ENCODE data around the gene C22orf15. TPM values are rescaled to one million over a fixed set of nuclear protein-coding genes. Genes with fewer than 3 reads are reported as not detected.

C22orf15 gene
- polyA plus RNA-seq, 3 donors: 0.12 TPM; not detected in 2

- WGBS, 3 donors: 0 to 2% (median 1%) methylated on average over 50 to 63 of the region's 63 CpGs
These were observed 5.1 kb downstream of the C22orf15 start, which contains the start of gene CHCHD10 for GRCh38 chr22:23767673-23768548. Gene CHCHD10, minus strand, starts transcription at chr22:23767972. Its CDS starts 98 bp downstream, at chr22:23767874.

DNA sequence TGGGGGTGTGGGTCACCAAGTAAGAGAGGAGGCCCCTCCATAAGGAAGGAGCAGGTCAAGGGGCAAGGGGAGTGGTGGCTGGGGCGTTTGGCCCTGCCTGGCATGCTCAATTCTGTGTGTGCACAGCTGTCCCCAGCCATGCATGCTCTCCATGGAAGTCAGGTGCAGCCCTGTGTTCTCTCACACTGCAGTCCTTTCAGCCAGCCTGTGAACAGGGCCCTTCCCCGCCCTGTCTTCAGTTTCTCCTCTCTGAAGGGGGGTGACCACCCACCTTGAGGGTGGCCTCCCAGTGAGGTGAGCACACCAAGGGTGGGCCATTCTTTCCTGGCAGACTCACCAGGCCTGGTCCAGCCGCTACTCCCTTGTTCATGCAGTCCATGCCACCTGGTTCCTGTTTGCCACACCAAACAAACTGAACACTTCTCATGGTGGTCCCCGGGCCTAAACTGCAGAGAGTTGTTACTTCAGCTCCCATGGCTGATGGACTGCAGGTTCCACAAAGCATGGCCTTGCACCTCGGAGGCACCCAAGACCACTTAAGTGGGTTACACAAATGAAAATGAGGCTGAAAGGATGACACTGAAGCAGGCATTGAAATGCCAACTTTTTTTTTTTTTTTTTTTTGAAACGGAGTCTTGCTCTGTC is 6.7 kb downstream of the C22orf15 start:
- no peak overlapping the region for H3K27ac ChIP-seq (ENCODE audit: low read depth, low read length)
- 64 to 69% (median 69%) methylated on average over 6 of the region's 6 CpGs for WGBS, 3 donors

More at GRCh38 chr22:23767673-23768548, 5.1 kb downstream of the C22orf15 start, which contains the start of gene CHCHD10:
- no peak within 1 kb of the TSS for H3K27ac ChIP-seq (ENCODE audit: low read depth, low read length)

- 12 to 24% (median 19%) methylated on average over 5 to 6 of the region's 6 CpGs for WGBS, 3 donors
- no peak overlapping the region for H3K27ac ChIP-seq (ENCODE audit: low read depth, low read length)
These were observed 9.5 kb downstream of the C22orf15 start for GRCh38 chr22:23772315-23772648.

GRCh38 chr22:23772649-23773473 is 10.1 kb downstream of the C22orf15 start, which contains the start of gene MMP11:
Gene MMP11, plus strand, starts transcription at chr22:23772849. Its CDS starts 22 bp downstream, at chr22:23772871.
- WGBS, 3 donors: 7 to 8% (median 7%) methylated on average over 59 to 79 of the region's 79 CpGs

GRCh38 chr22:23773483-23774113 is 10.8 kb downstream of the C22orf15 start:
- WGBS, 3 donors: 73 to 84% (median 75%) methylated on average over 7 of the region's 7 CpGs
- no peak overlapping the region for H3K27ac ChIP-seq (ENCODE audit: low read depth, low read length)

More at GRCh38 chr22:23772649-23773473, 10.1 kb downstream of the C22orf15 start, which contains the start of gene MMP11:
- no peak within 1 kb of the TSS for H3K27ac ChIP-seq (ENCODE audit: low read depth, low read length)

DNA sequence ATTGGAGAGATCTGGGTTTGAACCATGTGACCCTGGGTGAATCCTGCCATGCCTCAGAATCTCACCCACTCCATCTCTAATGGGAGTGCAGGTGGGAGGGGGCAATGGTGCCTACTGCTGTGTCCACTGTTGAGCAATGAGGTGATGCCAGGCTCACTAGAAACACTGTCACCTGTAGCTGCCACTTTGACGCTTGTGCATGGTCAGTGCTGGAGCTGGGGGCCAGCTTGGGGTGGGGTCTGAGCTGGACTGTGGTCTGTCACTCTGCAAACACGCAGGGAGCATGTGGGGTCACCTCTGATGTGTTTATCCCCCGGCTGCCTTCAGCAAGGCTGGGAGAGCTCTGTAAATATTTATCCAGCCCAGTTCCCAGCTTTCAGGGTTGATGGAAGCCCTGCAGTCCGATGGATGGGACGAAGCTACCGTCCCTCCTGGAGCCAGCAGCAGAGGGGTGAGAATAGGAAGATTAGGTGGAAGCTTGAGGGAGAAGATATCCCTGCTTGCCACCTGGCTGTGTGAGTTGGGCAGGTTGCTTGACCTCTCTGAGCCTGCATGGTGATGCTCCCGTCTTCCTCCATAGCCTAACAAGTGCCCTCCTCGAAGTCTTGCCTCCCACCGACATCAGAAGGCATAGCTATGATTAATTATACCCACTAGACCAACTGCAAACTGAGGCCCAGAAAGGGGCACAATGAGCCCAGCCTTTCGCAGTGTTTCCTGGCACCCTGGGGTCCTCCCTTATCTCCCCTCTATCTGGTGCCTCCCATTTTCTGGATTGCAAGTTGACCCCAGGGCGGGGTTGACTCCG is 11.5 kb downstream of the C22orf15 start:
- H3K27ac ChIP-seq (ENCODE audit: low read depth, low read length): no peak overlapping the region
- 60 to 77% (median 67%) methylated on average over 12 of the region's 12 CpGs for WGBS, 3 donors

DNA sequence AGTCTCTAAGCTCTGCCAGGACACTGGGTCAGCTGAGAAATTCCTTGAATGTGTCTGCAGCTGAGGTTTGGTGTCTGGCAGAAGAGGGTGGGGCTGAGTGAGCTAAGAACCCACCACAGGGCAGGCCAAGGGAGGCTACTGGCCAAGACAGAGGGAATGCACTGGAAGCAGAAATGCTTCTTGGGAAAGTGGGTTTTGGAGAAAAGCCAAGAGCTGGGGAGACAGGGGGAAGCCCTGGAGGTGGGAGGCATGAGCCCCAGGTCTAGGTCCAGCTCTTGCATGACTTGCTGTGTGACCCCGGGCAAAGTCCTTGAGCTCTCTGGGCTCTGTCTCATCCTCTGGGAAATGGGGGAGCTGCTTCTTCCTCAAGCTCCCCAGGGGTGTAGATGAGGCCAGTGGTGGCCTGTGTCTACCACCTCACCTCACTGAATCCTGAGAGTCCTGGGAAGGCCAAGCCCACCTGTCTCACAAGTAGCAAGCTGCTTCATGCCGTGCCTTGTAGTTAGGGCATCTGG is 12.2 kb downstream of the C22orf15 start:
- WGBS, 3 donors: 81 to 85% (median 82%) methylated on average over 2 of the region's 2 CpGs
- no peak overlapping the region for H3K27ac ChIP-seq (ENCODE audit: low read depth, low read length)

DNA sequence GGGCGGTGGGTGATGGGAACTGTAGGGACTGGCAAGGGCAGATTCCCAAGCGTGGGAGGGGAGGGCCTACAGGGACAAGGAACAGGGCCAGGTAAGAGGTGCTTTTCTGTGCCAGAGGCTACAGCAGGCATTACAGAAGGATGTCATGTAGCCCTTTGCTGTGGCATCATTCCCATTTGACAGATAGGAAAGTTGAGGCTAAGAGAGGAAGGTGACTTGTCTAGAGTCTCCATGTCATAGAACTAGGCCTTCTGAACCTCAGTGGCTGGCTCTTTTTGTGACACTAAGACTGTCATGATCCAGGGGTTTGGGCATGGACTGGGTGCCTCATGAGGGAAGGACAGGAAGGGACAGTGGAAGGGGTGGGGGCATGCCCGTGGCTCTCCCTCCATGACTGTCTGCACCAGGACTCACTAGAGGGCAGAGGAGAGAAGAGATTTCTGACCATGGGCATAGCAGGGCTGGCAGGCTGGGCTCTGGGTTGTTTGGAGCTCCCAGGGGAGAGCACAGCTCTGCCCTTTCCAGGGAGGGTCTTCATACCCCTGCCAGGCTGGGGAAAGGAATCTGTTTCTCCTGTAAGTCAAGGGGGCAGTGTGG is 13.1 kb downstream of the C22orf15 start:
- no peak overlapping the region for H3K27ac ChIP-seq (ENCODE audit: low read depth, low read length)
- 73 to 84% (median 77%) methylated on average over 3 of the region's 3 CpGs for WGBS, 3 donors

GRCh38 chr22:23777776-23778576 is 15.2 kb downstream of the C22orf15 start:
- 85 to 91% (median 87%) methylated on average over 11 of the region's 11 CpGs for WGBS, 3 donors
- H3K27ac ChIP-seq (ENCODE audit: low read depth, low read length): no peak overlapping the region

GRCh38 chr22:23778577-23778900 is 15.7 kb downstream of the C22orf15 start:
- H3K27ac ChIP-seq (ENCODE audit: low read depth, low read length): no peak overlapping the region
- WGBS, 3 donors: 82 to 86% (median 86%) methylated on average over 3 of the region's 3 CpGs

DNA sequence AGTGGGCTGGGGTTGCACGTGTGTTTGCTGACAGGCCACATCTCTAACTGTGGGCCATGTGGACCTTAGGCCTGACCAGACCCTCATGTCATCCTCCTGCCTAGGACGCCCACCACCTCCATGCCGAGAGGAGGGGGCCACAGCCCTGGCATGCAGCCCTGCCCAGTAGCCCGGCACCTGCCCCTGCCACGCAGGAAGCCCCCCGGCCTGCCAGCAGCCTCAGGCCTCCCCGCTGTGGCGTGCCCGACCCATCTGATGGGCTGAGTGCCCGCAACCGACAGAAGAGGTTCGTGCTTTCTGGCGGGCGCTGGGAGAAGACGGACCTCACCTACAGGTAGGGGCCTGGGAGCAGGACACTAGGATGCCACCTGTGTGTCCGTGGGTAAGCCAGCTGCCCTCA is 16.3 kb downstream of the C22orf15 start:
- WGBS, 3 donors: 87 to 95% (median 91%) methylated on average over 16 of the region's 16 CpGs
- H3K27ac ChIP-seq (ENCODE audit: low read depth, low read length): no peak overlapping the region

DNA sequence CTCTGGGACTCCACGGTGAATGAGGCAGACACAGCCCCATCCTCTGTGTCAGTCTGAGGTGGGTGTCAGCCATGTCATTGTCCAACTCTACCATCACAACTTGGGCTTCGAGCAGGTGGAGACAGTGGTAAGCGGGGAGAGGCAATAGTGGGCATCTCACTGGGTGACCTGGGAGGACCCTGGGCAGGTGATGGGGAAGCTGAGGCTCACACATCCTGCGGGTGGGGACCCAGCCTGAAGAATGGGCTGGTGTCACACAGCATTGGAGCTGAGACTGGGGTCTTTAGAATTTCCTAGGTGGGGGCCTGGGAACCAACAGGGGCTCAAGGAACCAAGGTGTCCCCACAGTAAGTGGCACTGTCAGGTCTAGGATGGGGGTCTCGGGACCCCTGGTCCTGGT is 16.9 kb downstream of the C22orf15 start:
- no peak overlapping the region for H3K27ac ChIP-seq (ENCODE audit: low read depth, low read length)
- 88 to 95% (median 93%) methylated on average over 5 of the region's 5 CpGs for WGBS, 3 donors

- WGBS, 3 donors: 90 to 94% (median 92%) methylated on average over 20 of the region's 20 CpGs
- H3K27ac ChIP-seq (ENCODE audit: low read depth, low read length): no peak overlapping the region
These were observed 17.5 kb downstream of the C22orf15 start for GRCh38 chr22:23780146-23780748.

GRCh38 chr22:23781065-23781464 is 18.3 kb downstream of the C22orf15 start:
- 82 to 92% (median 85%) methylated on average over 15 of the region's 15 CpGs for WGBS, 3 donors
- H3K27ac ChIP-seq (ENCODE audit: low read depth, low read length): no peak overlapping the region

DNA sequence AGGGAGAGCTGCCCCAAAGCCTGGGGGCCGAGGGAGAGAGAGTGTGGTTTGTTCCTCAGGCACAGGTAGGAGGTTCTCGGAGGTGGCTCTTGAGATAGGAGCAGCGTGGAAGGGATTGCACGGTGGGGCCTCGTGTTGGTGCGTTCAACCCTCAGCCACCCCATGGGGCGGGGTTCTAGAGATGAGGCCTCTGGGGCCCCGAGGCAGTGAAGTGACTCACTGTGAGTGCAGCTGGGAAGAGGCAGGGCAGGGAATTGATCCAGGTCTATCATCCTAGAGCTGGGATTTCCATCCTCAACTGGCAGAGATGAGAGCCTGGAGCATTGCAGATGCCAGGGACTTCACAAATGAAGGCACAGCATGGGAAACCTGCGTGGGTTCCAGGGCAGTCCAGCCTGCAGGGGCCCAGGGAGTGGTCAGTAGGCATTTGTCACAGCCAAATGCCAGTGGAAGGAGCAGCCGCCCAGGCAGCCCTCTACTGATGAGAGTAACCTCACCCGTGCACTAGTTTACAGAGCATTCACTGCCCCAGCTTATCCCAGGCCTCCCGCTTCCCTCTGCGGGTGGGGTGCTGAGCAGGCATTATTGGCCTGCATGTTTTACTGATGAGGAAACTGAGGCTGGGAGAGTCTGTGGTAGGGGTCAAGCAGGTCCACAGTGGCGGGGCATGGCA is 18.9 kb downstream of the C22orf15 start:
- 75 to 86% (median 76%) methylated on average over 14 of the region's 14 CpGs for WGBS, 3 donors

More for the DNA sequence above, 18.9 kb downstream of the C22orf15 start:
- no peak overlapping the region for H3K27ac ChIP-seq (ENCODE audit: low read depth, low read length)

Measured in adipose tissue (tissue), 3 donors.